Epithelial cell of esophagus (primary cell): ENCODE results near the gene ATAD3A.
"Not testable (repeated sequence)": the region's sequence is repeated elsewhere in the genome, so short reads cannot be mapped to it uniquely, and the experiment has no call there.

ENCODE experiments used
- DNase-seq: peaks from one replicate; pipeline ENCODE4 v3.0.0; 2010; ENCODE audit warnings: low read depth
- H3K4me3 ChIP-seq: 2 replicates; pipeline ENCODE4 v1.5.1; 2011; ENCODE audit warnings: mild to moderate bottlenecking, low read length, control low read depth
- CTCF ChIP-seq: IDR thresholded peaks from 2 replicates; pipeline ENCODE4 v1.5.1; 2011; ENCODE audit warnings: low read depth, mild to moderate bottlenecking, low read length, control low read depth, inconsistent platforms; ENCODE audit not compliant: insufficient read depth; ENCODE audit errors: missing control alignments

ATAD3A gene

GRCh38 chr1:1489231-1489630, 22.7 kb upstream of the ATAD3A start:
- no peak overlapping the region for H3K4me3 ChIP-seq
- DNase-seq = no peak
- no peak for TF ChIP-seq CTCF

- no peak for DNase-seq
- no peak overlapping the region for H3K4me3 ChIP-seq
- no peak for TF ChIP-seq CTCF
These were observed 22.1 kb upstream of the ATAD3A start for GRCh38 chr1:1489861-1490260.

- no peak for TF ChIP-seq CTCF
- no peak for DNase-seq
- no peak overlapping the region for H3K4me3 ChIP-seq
These were observed 21.2 kb upstream of the ATAD3A start for GRCh38 chr1:1490633-1491230.

GRCh38 chr1:1491601-1492000, 20.4 kb upstream of the ATAD3A start:
- H3K4me3 ChIP-seq = no peak overlapping the region
- no peak for DNase-seq
- TF ChIP-seq CTCF = no peak

- not testable (repeated sequence) for H3K4me3 ChIP-seq, DNase-seq
These were observed 17.7 kb upstream of the ATAD3A start for GRCh38 chr1:1494311-1494710.

GRCh38 chr1:1495461-1495975, 16.4 kb upstream of the ATAD3A start:
- H3K4me3 ChIP-seq, DNase-seq: not testable (repeated sequence)

- not testable (repeated sequence) for H3K4me3 ChIP-seq
- TF ChIP-seq CTCF = peak; percentile 69
- DNase-seq = peak; percentile 89
These were observed 7.1 kb upstream of the ATAD3A start for GRCh38 chr1:1504777-1505365.

GRCh38 chr1:1505366-1505798, 6.6 kb upstream of the ATAD3A start:
- peak; percentile 13 for DNase-seq
- TF ChIP-seq CTCF = peak; percentile 11
- not testable (repeated sequence) for H3K4me3 ChIP-seq

GRCh38 chr1:1505801-1506200, 6.2 kb upstream of the ATAD3A start:
- H3K4me3 ChIP-seq, DNase-seq: not testable (repeated sequence)
